Heart left ventricle (tissue), 13 donors: ENCODE measurements around the gene CAMTA1.

Experiments
- CTCF ChIP-seq, 12 donors: fragments of 200-600 bp; sonication (generic) in 4 of 12; IDR thresholded peaks; one replicate each; pipeline versions ENCODE4 v1.5.0 to v1.8.0; 2018 to 2022; ENCODE audit warnings: antibody characterized with exemption in 12 of 12, mild to moderate bottlenecking in 5 of 12
- POLR2A ChIP-seq, 2 donors: fragments of 450-650 bp; IDR thresholded peaks; one replicate each; pipeline ENCODE4 v1.6.1; 2017; ENCODE audit warnings: antibody characterized with exemption in 2 of 2, mild to moderate bottlenecking in 2 of 2, moderate library complexity in 2 of 2
- donor health status: ischemic (EF 13 %, LVEDD 7.1; RV severe dilation, severe dysfunction).
- donor health status: DM: no; HTN: yes; CAD: no.
- donor health status: DM: no; HTN: no; CAD: no.
- donor health status: ischemic (EF 25% LVEDD 6.9; RV normal size, moderate dysfunction).
- donor health status: ischemic (EF 25% LVEDD 5.7; RV mildly dilated, moderate dysfunction).
- donor health status: ischemic (EF 35%, LVEDD 5.7; RV mildly dilated, moderate dysfunction).
- donor health status: nonischemic (EF 11% LVEDD 7.7; RV severe dilation, severe dysfunction).
- donor health status: DM: yes; HTN: yes; CAD: no.
- donor health status: PGD.
- donor health status: ischemic (EF 29% LVEDD 5.4; RV normal size, mild dysfunction).
- donor health status: nonischemic (EF 23%, LVEDD 6.1; RV moderate dilation, normal function).

GRCh38 chr1:6924891-6925290 lies 139.6 kb downstream of the CAMTA1 start:
- TF ChIP-seq CTCF (IDR thresholded peaks at IDR 0.05) (no peak), POLR2A (IDR thresholded peaks at IDR 0.05) (no peak)
